Liver (tissue), 9 donors: ENCODE measurements around the gene GRIA1. TPM values are rescaled to one million over a fixed set of nuclear protein-coding genes. Genes with fewer than 3 reads are reported as not detected.

Experiments used
- DNase-seq: peaks from one replicate; pipeline ENCODE4 v3.0.0-alpha.2; 2017; ENCODE audit warnings: low spot score
- H3K27ac ChIP-seq, 2 donors: one replicate each; pipeline ENCODE4 v1.7.0; 2013; ENCODE audit warnings: inconsistent platforms in 2 of 2, low read length in 2 of 2, control low read depth in 1 of 2, low read depth in 1 of 2, mild to moderate bottlenecking in 1 of 2
- H3K27me3 ChIP-seq, 4 donors: one replicate each; pipeline versions ENCODE4 v1.6.1 to v1.7.0; 2013; ENCODE audit warnings: low read length in 3 of 4, inconsistent platforms in 1 of 4, mild to moderate bottlenecking in 1 of 4, moderate library complexity in 1 of 4; ENCODE audit not compliant: control insufficient read depth in 4 of 4, insufficient read depth in 4 of 4
- H3K36me3 ChIP-seq, 4 donors: one replicate each; pipeline versions ENCODE4 v1.6.1 to v1.7.0; 2013; ENCODE audit warnings: low read length in 3 of 4, mild to moderate bottlenecking in 3 of 4, low read depth in 1 of 4, moderate library complexity in 1 of 4; ENCODE audit not compliant: control insufficient read depth in 4 of 4, insufficient read depth in 3 of 4
- H3K4me1 ChIP-seq, 4 donors: one replicate each; pipeline versions ENCODE4 v1.6.1 to v1.7.0; 2013; ENCODE audit warnings: low read length in 3 of 4, mild to moderate bottlenecking in 3 of 4, moderate library complexity in 1 of 4; ENCODE audit not compliant: control insufficient read depth in 4 of 4, insufficient read depth in 4 of 4
- H3K4me3 ChIP-seq, 3 donors: one replicate each; pipeline versions ENCODE4 v1.6.1 to v1.7.0; 2013; ENCODE audit warnings: low read length in 3 of 3, control low read depth in 1 of 3, low read depth in 1 of 3, mild to moderate bottlenecking in 1 of 3
- H3K9ac ChIP-seq, 2 donors: one replicate each; pipeline ENCODE4 v1.7.0; 2013; ENCODE audit warnings: low read length in 2 of 2, mild to moderate bottlenecking in 2 of 2, moderate library complexity in 2 of 2, control low read depth in 1 of 2, low read depth in 1 of 2
- H3K9me3 ChIP-seq, 4 donors: one replicate each; pipeline versions ENCODE4 v1.6.1 to v1.7.0; 2013; ENCODE audit warnings: low read length in 3 of 4; ENCODE audit not compliant: control insufficient read depth in 4 of 4
- ATF3 ChIP-seq: IDR thresholded peaks from 2 replicates; pipeline ENCODE4 v1.6.1; 2016; ENCODE audit warnings: antibody characterized with exemption
- CTCF ChIP-seq: fragments of 150-350 bp; IDR thresholded peaks from 2 replicates; pipeline ENCODE4 v1.5.1; 2017; ENCODE audit warnings: improper control_type of control experiment, low read depth, low read length; ENCODE audit not compliant: missing input control
- EGR1 ChIP-seq, 2 donors: IDR thresholded peaks; 2 replicates each; pipeline ENCODE4 v1.6.1; 2016 to 2018; ENCODE audit warnings: antibody characterized with exemption in 2 of 2, low read depth in 2 of 2
- FOXA1 ChIP-seq: IDR thresholded peaks from 2 replicates; pipeline ENCODE4 v1.6.1; 2016; ENCODE audit warnings: antibody characterized with exemption
- FOXA2 ChIP-seq: IDR thresholded peaks from 2 replicates; pipeline ENCODE4 v1.6.1; 2016; ENCODE audit warnings: antibody characterized with exemption
- GABPA ChIP-seq, 2 donors: IDR thresholded peaks in 1 of 2; conservative IDR thresholded peaks in 1 of 2; 2 replicates each; pipeline ENCODE4 v1.6.1; 2016; ENCODE audit warnings: antibody characterized with exemption in 2 of 2, mild to moderate bottlenecking in 1 of 2, moderate library complexity in 1 of 2
- HNF4A ChIP-seq, 2 donors: conservative IDR thresholded peaks; 2 replicates each; pipeline ENCODE4 v1.6.1; 2016; ENCODE audit warnings: antibody characterized with exemption in 2 of 2, mild to moderate bottlenecking in 2 of 2
- HNF4G ChIP-seq: IDR thresholded peaks from 2 replicates; pipeline ENCODE4 v1.6.1; 2016; ENCODE audit warnings: antibody characterized with exemption
- JUND ChIP-seq, 2 donors: IDR thresholded peaks; 2 replicates each; pipeline ENCODE4 v1.6.1; 2016; ENCODE audit warnings: antibody characterized with exemption in 2 of 2
- MAX ChIP-seq: IDR thresholded peaks from 2 replicates; pipeline ENCODE4 v1.6.1; 2016; ENCODE audit warnings: antibody characterized with exemption
- NR2F2 ChIP-seq: IDR thresholded peaks from 2 replicates; pipeline ENCODE4 v1.6.1; 2016; ENCODE audit warnings: antibody characterized with exemption
- REST ChIP-seq: IDR thresholded peaks from 2 replicates; pipeline ENCODE4 v1.6.1; 2016; ENCODE audit warnings: antibody characterized with exemption, mild to moderate bottlenecking
- RXRA ChIP-seq, 2 donors: IDR thresholded peaks; 2 replicates each; pipeline ENCODE4 v1.6.1; 2017 to 2018; ENCODE audit warnings: antibody characterized with exemption in 2 of 2, mild to moderate bottlenecking in 1 of 2
- TAF1 ChIP-seq: conservative IDR thresholded peaks from 2 replicates; pipeline ENCODE4 v1.6.1; 2016; ENCODE audit warnings: antibody characterized with exemption, mild to moderate bottlenecking
- YY1 ChIP-seq: IDR thresholded peaks from 2 replicates; pipeline ENCODE4 v1.6.1; 2016; ENCODE audit warnings: antibody characterized with exemption, mild to moderate bottlenecking
- ZBTB33 ChIP-seq: IDR thresholded peaks from 2 replicates; pipeline ENCODE4 v1.6.1; 2016; ENCODE audit warnings: antibody characterized with exemption
- WGBS: extraction: QIAGEN DNeasy Blood & Tissue Kit; methylation state at CpG from one replicate; pipeline ENCODE4 v1.1.7; 2013; 5-methylcytosine and 5-hydroxymethylcytosine counted together
- polyA plus RNA-seq, 2 donors: library from polyadenylated mRNA; stranded (reverse) in 1 of 2; unstranded in 1 of 2; fragments of 200-250 nt in 1 of 2; fragments of >200 nt in 1 of 2; fragmentation: Nextera tagmentation in 1 of 2; extraction: Ambion mirVana in 1 of 2; gene quantifications; one replicate each; pipeline versions ENCODE4 v1.2.1 to v1.2.3, GENCODE V29; 2013 to 2015
- total RNA-seq, 2 donors: library from RNA; depleted of rRNA; stranded (reverse); fragments of >200 nt; gene quantifications; one replicate each; pipeline ENCODE4 v1.2.3, GENCODE V29; 2014
- donor health status: healthy.
- donor health status: healthy.
- donor health status: healthy.
- donor health status: healthy.
- donor health status: healthy.

GRIA1 gene
- total and polyA plus RNA-seq, 4 donors = 0.08 TPM; not detected in 3

GRCh38 chr5:153610811-153611210 lies 120.3 kb downstream of the GRIA1 start:
- Histone ChIP-seq H3K4me3 (no peak overlapping the region), H3K36me3 (no peaks in the 10 kb centered on the region), H3K27me3 (no peaks in the 10 kb centered on the region), H3K9ac (no peak overlapping the region), H3K9me3 (no peaks in the 10 kb centered on the region), H3K27ac (no peak overlapping the region), H3K4me1 (no peaks in the 10 kb centered on the region)
- TF ChIP-seq GABPA (IDR thresholded peaks at IDR 0.05 in 1 of 2, conservative IDR thresholded peaks at IDR 0.05 in 1 of 2) (no peak), FOXA1 (no peak), EGR1 (IDR thresholded peaks at IDR 0.05; ENCODE audit: low read depth in 2 of 2) (no peak), YY1 (no peak)
- WGBS = 85% methylated on average over 3 of the region's 3 CpGs
- DNase-seq = no peak

- Histone ChIP-seq H3K27me3 (no peaks in the 10 kb centered on the region), H3K4me3 (no peak overlapping the region), H3K27ac (no peak overlapping the region), H3K9ac (no peak overlapping the region), H3K9me3 (no peaks in the 10 kb centered on the region), H3K36me3 (no peaks in the 10 kb centered on the region), H3K4me1 (no peaks in the 10 kb centered on the region)
- TF ChIP-seq REST (no peak), NR2F2 (no peak), FOXA2 (no peak), HNF4A (conservative IDR thresholded peaks at IDR 0.05) (no peak), ATF3 (no peak), TAF1 (no peak), JUND (IDR thresholded peaks at IDR 0.05) (no peak), MAX (no peak), EGR1 (IDR thresholded peaks at IDR 0.05; ENCODE audit: low read depth in 2 of 2) (no peak), CTCF (no peak), ZBTB33 (no peak), HNF4G (no peak), RXRA (IDR thresholded peaks at IDR 0.05) (no peak)
- no peak for DNase-seq
- 78% methylated on average over 2 of the region's 2 CpGs for WGBS
Observed at GRCh38 chr5:153613144-153613543, 122.7 kb downstream of the GRIA1 start.
